Liver (tissue), 3 donors: ENCODE measurements around the gene SAMD4A.

Experiments
- EGR1 ChIP-seq, 2 donors: IDR thresholded peaks; 2 replicates each; pipeline ENCODE4 v1.6.1; 2016 to 2018; ENCODE audit warnings: antibody characterized with exemption in 2 of 2, low read depth in 2 of 2
- GABPA ChIP-seq, 2 donors: IDR thresholded peaks in 1 of 2; conservative IDR thresholded peaks in 1 of 2; 2 replicates each; pipeline ENCODE4 v1.6.1; 2016; ENCODE audit warnings: antibody characterized with exemption in 2 of 2, mild to moderate bottlenecking in 1 of 2, moderate library complexity in 1 of 2
- NR2F2 ChIP-seq: IDR thresholded peaks from 2 replicates; pipeline ENCODE4 v1.6.1; 2016; ENCODE audit warnings: antibody characterized with exemption
- RAD21 ChIP-seq, 2 donors: IDR thresholded peaks; 2 replicates each; pipeline ENCODE4 v1.6.1; 2016; ENCODE audit warnings: antibody characterized with exemption in 2 of 2, mild to moderate bottlenecking in 2 of 2
- TF ChIP-seq, protein P1 (sequence below): fragments of 150-350 bp; IDR thresholded peaks from 2 replicates; pipeline ENCODE4 v1.5.1; 2017; ENCODE audit warnings: improper control_type of control experiment, low read depth, low read length; ENCODE audit not compliant: missing input control
- TF ChIP-seq, protein P2 (sequence below): IDR thresholded peaks from 2 replicates; pipeline ENCODE4 v1.6.1; 2016; ENCODE audit warnings: antibody characterized with exemption
- TF ChIP-seq, protein P3 (sequence below): IDR thresholded peaks from 2 replicates; pipeline ENCODE4 v1.6.1; 2016; ENCODE audit warnings: antibody characterized with exemption, mild to moderate bottlenecking
- donor health status: healthy.
- donor health status: healthy.

DNA sequence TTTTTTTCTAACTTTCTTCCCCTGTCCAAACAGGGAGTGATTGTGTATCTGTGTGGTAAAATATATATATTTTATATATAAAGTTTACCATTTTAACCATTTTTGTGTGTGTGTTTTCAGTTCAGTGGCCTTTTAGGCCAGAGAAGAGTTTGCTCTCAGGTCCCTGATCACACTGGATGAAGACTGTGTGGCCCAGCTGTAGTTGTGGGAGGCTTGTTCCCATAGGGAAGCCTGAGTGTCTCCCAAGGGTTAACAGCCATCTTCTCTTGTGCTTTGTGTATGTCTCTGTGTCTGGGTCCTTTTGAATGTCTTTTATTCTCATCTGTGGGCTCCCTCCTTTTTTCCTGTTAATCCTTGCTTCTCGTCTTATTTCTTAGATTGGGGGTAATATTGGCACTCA lies 33.8 kb upstream of the SAMD4A start:
- TF ChIP-seq GABPA (IDR thresholded peaks at IDR 0.05 in 1 of 2, conservative IDR thresholded peaks at IDR 0.05 in 1 of 2): no peak
- TF ChIP-seq, protein P1, sequence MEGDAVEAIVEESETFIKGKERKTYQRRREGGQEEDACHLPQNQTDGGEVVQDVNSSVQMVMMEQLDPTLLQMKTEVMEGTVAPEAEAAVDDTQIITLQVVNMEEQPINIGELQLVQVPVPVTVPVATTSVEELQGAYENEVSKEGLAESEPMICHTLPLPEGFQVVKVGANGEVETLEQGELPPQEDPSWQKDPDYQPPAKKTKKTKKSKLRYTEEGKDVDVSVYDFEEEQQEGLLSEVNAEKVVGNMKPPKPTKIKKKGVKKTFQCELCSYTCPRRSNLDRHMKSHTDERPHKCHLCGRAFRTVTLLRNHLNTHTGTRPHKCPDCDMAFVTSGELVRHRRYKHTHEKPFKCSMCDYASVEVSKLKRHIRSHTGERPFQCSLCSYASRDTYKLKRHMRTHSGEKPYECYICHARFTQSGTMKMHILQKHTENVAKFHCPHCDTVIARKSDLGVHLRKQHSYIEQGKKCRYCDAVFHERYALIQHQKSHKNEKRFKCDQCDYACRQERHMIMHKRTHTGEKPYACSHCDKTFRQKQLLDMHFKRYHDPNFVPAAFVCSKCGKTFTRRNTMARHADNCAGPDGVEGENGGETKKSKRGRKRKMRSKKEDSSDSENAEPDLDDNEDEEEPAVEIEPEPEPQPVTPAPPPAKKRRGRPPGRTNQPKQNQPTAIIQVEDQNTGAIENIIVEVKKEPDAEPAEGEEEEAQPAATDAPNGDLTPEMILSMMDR: no peak
- TF ChIP-seq, protein P2, sequence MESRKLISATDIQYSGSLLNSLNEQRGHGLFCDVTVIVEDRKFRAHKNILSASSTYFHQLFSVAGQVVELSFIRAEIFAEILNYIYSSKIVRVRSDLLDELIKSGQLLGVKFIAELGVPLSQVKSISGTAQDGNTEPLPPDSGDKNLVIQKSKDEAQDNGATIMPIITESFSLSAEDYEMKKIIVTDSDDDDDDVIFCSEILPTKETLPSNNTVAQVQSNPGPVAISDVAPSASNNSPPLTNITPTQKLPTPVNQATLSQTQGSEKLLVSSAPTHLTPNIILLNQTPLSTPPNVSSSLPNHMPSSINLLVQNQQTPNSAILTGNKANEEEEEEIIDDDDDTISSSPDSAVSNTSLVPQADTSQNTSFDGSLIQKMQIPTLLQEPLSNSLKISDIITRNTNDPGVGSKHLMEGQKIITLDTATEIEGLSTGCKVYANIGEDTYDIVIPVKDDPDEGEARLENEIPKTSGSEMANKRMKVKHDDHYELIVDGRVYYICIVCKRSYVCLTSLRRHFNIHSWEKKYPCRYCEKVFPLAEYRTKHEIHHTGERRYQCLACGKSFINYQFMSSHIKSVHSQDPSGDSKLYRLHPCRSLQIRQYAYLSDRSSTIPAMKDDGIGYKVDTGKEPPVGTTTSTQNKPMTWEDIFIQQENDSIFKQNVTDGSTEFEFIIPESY: no peak
- no peak for TF ChIP-seq NR2F2
- TF ChIP-seq EGR1 (IDR thresholded peaks at IDR 0.05; ENCODE audit: low read depth in 2 of 2): no peak
- no peak for TF ChIP-seq RAD21 (IDR thresholded peaks at IDR 0.05)
- TF ChIP-seq, protein P3, sequence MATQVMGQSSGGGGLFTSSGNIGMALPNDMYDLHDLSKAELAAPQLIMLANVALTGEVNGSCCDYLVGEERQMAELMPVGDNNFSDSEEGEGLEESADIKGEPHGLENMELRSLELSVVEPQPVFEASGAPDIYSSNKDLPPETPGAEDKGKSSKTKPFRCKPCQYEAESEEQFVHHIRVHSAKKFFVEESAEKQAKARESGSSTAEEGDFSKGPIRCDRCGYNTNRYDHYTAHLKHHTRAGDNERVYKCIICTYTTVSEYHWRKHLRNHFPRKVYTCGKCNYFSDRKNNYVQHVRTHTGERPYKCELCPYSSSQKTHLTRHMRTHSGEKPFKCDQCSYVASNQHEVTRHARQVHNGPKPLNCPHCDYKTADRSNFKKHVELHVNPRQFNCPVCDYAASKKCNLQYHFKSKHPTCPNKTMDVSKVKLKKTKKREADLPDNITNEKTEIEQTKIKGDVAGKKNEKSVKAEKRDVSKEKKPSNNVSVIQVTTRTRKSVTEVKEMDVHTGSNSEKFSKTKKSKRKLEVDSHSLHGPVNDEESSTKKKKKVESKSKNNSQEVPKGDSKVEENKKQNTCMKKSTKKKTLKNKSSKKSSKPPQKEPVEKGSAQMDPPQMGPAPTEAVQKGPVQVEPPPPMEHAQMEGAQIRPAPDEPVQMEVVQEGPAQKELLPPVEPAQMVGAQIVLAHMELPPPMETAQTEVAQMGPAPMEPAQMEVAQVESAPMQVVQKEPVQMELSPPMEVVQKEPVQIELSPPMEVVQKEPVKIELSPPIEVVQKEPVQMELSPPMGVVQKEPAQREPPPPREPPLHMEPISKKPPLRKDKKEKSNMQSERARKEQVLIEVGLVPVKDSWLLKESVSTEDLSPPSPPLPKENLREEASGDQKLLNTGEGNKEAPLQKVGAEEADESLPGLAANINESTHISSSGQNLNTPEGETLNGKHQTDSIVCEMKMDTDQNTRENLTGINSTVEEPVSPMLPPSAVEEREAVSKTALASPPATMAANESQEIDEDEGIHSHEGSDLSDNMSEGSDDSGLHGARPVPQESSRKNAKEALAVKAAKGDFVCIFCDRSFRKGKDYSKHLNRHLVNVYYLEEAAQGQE: no peak
